ENCODE data around the gene TIAM2.

TIAM2 gene

GRCh38 chr6:154989448-154989847, 5.7 kb upstream of the TIAM2 start:
- H3K27me3 ChIP-seq (ENCODE audit: insufficient read depth, poor library complexity, severe bottlenecking) = peaks cover 4% of the 10 kb centered on the region
- H3K4me3 ChIP-seq (replicated peaks; ENCODE audit: insufficient read depth, low read length) = no peak overlapping the region
- H3K27ac ChIP-seq (replicated peaks) = no peak overlapping the region
- no peak for TF ChIP-seq SPI1 (IDR thresholded peaks at IDR 0.05; ENCODE audit: borderline replicate concordance, low read depth)
- TF ChIP-seq POLR2AphosphoS5 (IDR thresholded peaks at IDR 0.05; ENCODE audit: low read depth) = no peak
- no peak for TF ChIP-seq GABPA (IDR thresholded peaks at IDR 0.05; ENCODE audit: low read depth)
- no peak for TF ChIP-seq REST (IDR thresholded peaks at IDR 0.05; ENCODE audit: insufficient replicate concordance, low read depth)
- no peak for DNase-seq (ENCODE audit: low read depth in 1 of 2, low spot score in 1 of 2)

- TF ChIP-seq POLR2AphosphoS5 (IDR thresholded peaks at IDR 0.05; ENCODE audit: low read depth) (no peak), CTCF (IDR thresholded peaks at IDR 0.05; ENCODE audit: insufficient read depth, low read length) (no peak), SPI1 (IDR thresholded peaks at IDR 0.05; ENCODE audit: borderline replicate concordance, low read depth) (no peak), REST (IDR thresholded peaks at IDR 0.05; ENCODE audit: insufficient replicate concordance, low read depth) (no peak), GABPA (IDR thresholded peaks at IDR 0.05; ENCODE audit: low read depth) (no peak)
- H3K4me3 ChIP-seq (replicated peaks; ENCODE audit: insufficient read depth, low read length) = no peak overlapping the region
- H3K27me3 ChIP-seq (ENCODE audit: insufficient read depth, poor library complexity, severe bottlenecking) = peaks cover 14% of the 10 kb centered on the region
Observed at GRCh38 chr6:154991207-154991606, 3.9 kb upstream of the TIAM2 start.

GRCh38 chr6:154993026-154993425, 2.1 kb upstream of the TIAM2 start:
- TF ChIP-seq CTCF (IDR thresholded peaks at IDR 0.05; ENCODE audit: insufficient read depth, low read length) = no peak
- TF ChIP-seq POLR2AphosphoS5 (IDR thresholded peaks at IDR 0.05; ENCODE audit: low read depth) = no peak
- no peak for TF ChIP-seq REST (IDR thresholded peaks at IDR 0.05; ENCODE audit: insufficient replicate concordance, low read depth)
- no peak for TF ChIP-seq SPI1 (IDR thresholded peaks at IDR 0.05; ENCODE audit: borderline replicate concordance, low read depth)
- no peak for TF ChIP-seq GABPA (IDR thresholded peaks at IDR 0.05; ENCODE audit: low read depth)
- Histone ChIP-seq H3K27me3 (ENCODE audit: insufficient read depth, poor library complexity, severe bottlenecking) (peaks cover 22% of the 10 kb centered on the region), H3K27ac (replicated peaks) (no peak overlapping the region), H3K4me3 (replicated peaks; ENCODE audit: insufficient read depth, low read length) (no peak overlapping the region)
- DNase-seq (ENCODE audit: low read depth in 1 of 2, low spot score in 1 of 2) = no peak

More at GRCh38 chr6:154991207-154991606, 3.9 kb upstream of the TIAM2 start:
- DNase-seq (ENCODE audit: low read depth in 1 of 2, low spot score in 1 of 2) = no peak
- H3K27ac ChIP-seq (replicated peaks) = no peak overlapping the region
